ENCODE results near the gene KRR1.

DNA sequence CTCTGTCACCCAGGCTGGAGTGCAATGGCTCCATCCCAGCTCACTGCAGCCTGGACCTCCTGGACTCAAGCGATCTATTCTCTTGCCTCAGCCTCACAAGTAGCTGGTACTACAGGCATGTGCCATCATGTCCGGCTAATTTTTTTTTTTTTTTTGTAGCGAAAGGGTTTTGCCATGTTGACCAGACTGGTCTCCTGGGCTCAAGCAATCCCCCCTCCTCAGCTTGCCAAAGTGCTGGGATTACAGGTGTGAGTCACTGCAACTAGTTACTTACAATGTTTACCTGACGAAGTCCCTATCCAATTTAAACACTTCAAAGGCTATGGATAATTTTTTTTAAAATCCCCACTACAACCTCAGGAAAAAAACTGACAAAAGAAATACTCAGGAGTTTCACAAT, 1.8 kb downstream of the KRR1 start:
- TF ChIP-seq EZH2 (IDR thresholded peaks at IDR 0.05; ENCODE audit: low read depth): no peak
- TF ChIP-seq, protein P1, sequence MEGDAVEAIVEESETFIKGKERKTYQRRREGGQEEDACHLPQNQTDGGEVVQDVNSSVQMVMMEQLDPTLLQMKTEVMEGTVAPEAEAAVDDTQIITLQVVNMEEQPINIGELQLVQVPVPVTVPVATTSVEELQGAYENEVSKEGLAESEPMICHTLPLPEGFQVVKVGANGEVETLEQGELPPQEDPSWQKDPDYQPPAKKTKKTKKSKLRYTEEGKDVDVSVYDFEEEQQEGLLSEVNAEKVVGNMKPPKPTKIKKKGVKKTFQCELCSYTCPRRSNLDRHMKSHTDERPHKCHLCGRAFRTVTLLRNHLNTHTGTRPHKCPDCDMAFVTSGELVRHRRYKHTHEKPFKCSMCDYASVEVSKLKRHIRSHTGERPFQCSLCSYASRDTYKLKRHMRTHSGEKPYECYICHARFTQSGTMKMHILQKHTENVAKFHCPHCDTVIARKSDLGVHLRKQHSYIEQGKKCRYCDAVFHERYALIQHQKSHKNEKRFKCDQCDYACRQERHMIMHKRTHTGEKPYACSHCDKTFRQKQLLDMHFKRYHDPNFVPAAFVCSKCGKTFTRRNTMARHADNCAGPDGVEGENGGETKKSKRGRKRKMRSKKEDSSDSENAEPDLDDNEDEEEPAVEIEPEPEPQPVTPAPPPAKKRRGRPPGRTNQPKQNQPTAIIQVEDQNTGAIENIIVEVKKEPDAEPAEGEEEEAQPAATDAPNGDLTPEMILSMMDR (conservative IDR thresholded peaks at IDR 0.05): no peak

Data from PC-9 (cell line).